ENCODE results near the gene TPD52L2.

GRCh38 chr20:63900413-63900812 lies 35.3 kb downstream of the TPD52L2 start:
- TF ChIP-seq CTCF (conservative IDR thresholded peaks at IDR 0.05; ENCODE audit: low read depth, low read length), result no peak
- no peak for TF ChIP-seq EZH2phosphoT487 (IDR thresholded peaks at IDR 0.05; ENCODE audit: borderline replicate concordance, low read length)
- TF ChIP-seq EZH2 (IDR thresholded peaks at IDR 0.05; ENCODE audit: low read length, unreplicated experiment), result no peak

Measured in PC-3 (cell line).